ENCODE data around the gene NRN1.

- no peak for TF ChIP-seq CTCF (optimal IDR thresholded peaks at IDR 0.05 in 1 of 3, IDR thresholded peaks at IDR 0.05 in 1 of 3, conservative IDR thresholded peaks at IDR 0.05 in 1 of 3; ENCODE audit: extremely low read depth in 1 of 3, insufficient read depth in 2 of 3, low read length in 3 of 3)
- TF ChIP-seq EZH2 (IDR thresholded peaks at IDR 0.05; ENCODE audit: low read length), result peak; percentile 55
Observed at GRCh38 chr6:5996714-5997419, 9.9 kb downstream of the NRN1 start.
